GM12878 (cell line): ENCODE data around the gene MAGIX. TPM values are rescaled to one million over a fixed set of nuclear protein-coding genes. Genes with fewer than 3 reads are reported as not detected.

Experiments used
- ETV6 ChIP-seq, 2 experiments: fragments of 450-650 bp in 1 of 2; IDR thresholded peaks in 1 of 2; conservative IDR thresholded peaks in 1 of 2; 2 replicates each; pipeline ENCODE4 v1.6.1; 2014; ENCODE audit warnings: antibody characterized with exemption in 1 of 2, borderline replicate concordance in 1 of 2, low read depth in 1 of 2, mild to moderate bottlenecking in 1 of 2, moderate library complexity in 1 of 2
- IKZF1 ChIP-seq: fragments of 450-650 bp; conservative IDR thresholded peaks from 2 replicates; pipeline ENCODE4 v1.6.1; 2017; ENCODE audit warnings: antibody characterized with exemption, mild to moderate bottlenecking
- MEF2A ChIP-seq: IDR thresholded peaks from 2 replicates; pipeline ENCODE4 v1.6.1; 2011; ENCODE audit warnings: low read depth, mild to moderate bottlenecking, low read length, moderate library complexity; ENCODE audit not compliant: insufficient read depth
- RAD21 ChIP-seq: IDR thresholded peaks from 2 replicates; pipeline ENCODE4 v1.6.1; 2011; ENCODE audit warnings: mild to moderate bottlenecking, low read depth, low read length, moderate library complexity; ENCODE audit not compliant: insufficient read depth
- RFX5 ChIP-seq: IDR thresholded peaks from 2 replicates; pipeline ENCODE4 v1.6.1; 2011; ENCODE audit warnings: low read depth, low read length, improper control_type of control experiment
- ZNF207 ChIP-seq: fragments of 450-650 bp; IDR thresholded peaks from 2 replicates; pipeline ENCODE4 v1.6.1; 2014; ENCODE audit warnings: antibody characterized with exemption, mild to moderate bottlenecking, borderline replicate concordance
- ZNF622 ChIP-seq: fragments of 450-650 bp; IDR thresholded peaks from 2 replicates; pipeline ENCODE4 v1.6.1; 2017; ENCODE audit warnings: mild to moderate bottlenecking, inconsistent platforms
- polyA plus RNA-seq, 11 experiments: library from polyadenylated mRNA; depleted of rRNA in 4 of 11; unstranded in 6 of 11; stranded (reverse) in 5 of 11; fragments of >200 nt; fragmentation: Nextera tagmentation in 4 of 11; fragmentation: Illumina TruSeq in 1 of 11; extraction: Ambion mirVana in 4 of 11; extraction: Trizol in 1 of 11; gene quantifications; 1 replicate in 1 of 11; 2 replicates in 10 of 11; pipeline versions ENCODE4 v1.2.1 to v1.2.3, GENCODE V29; 2011 to 2016; ENCODE audit warnings: inconsistent platforms in 2 of 11, missing spikeins in 2 of 11, low read depth in 1 of 11
- total RNA-seq, 4 experiments: library from RNA; depleted of rRNA in 3 of 4; stranded (reverse); fragments of >200 nt in 3 of 4; fragmentation: Illumina TruSeq in 1 of 4; extraction: Trizol in 1 of 4; gene quantifications; 2 replicates each; pipeline versions ENCODE4 v1.2.1 to v1.2.3, GENCODE V29; 2013 to 2021
- TF ChIP-seq, protein P1 (sequence below): fragments of 450-650 bp; IDR thresholded peaks from 2 replicates; pipeline ENCODE4 v1.6.1; 2018; ENCODE audit warnings: borderline replicate concordance, mild to moderate bottlenecking; ENCODE audit not compliant: partially characterized antibody
- TF ChIP-seq, protein P2 (sequence below): fragments of 450-650 bp; IDR thresholded peaks from 2 replicates; pipeline ENCODE4 v1.6.1; 2016; ENCODE audit warnings: mild to moderate bottlenecking
- TF ChIP-seq, protein P3 (sequence below): fragments of 450-650 bp; IDR thresholded peaks from 2 replicates; pipeline ENCODE4 v1.6.1; 2017; ENCODE audit warnings: antibody characterized with exemption, mild to moderate bottlenecking, moderate library complexity

MAGIX gene
- total and polyA plus RNA-seq, 10 of the 15 experiments (the other 5 are each of a cell fraction or from before 2014, with no cell fraction given), result 0.03 to 2.5 (median 0.82) TPM

DNA sequence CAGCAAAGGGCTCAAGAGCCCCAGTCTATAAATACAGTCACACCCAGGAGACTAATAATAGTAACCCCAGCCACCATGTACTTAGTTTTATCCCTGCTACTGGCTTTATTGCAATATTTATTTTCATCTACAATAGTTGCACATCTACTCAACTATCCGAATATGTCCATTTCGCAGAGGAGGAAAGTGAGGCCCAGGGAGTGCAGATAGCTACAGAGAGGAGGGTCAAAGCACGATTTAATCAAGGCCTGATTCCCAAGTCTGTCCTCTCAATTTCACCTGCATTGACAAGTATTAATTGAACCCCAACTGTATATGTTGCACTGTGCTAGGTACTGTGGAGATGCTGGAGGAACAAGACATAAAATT lies 5.2 kb downstream of the MAGIX start (continued):
- TF ChIP-seq, protein P1, sequence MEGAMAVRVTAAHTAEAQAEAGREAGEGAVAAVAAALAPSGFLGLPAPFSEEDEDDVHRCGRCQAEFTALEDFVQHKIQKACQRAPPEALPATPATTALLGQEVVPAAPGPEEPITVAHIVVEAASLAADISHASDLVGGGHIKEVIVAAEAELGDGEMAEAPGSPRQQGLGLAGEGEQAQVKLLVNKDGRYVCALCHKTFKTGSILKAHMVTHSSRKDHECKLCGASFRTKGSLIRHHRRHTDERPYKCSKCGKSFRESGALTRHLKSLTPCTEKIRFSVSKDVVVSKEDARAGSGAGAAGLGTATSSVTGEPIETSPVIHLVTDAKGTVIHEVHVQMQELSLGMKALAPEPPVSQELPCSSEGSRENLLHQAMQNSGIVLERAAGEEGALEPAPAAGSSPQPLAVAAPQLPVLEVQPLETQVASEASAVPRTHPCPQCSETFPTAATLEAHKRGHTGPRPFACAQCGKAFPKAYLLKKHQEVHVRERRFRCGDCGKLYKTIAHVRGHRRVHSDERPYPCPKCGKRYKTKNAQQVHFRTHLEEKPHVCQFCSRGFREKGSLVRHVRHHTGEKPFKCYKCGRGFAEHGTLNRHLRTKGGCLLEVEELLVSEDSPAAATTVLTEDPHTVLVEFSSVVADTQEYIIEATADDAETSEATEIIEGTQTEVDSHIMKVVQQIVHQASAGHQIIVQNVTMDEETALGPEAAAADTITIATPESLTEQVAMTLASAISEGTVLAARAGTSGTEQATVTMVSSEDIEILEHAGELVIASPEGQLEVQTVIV, result no peak
- TF ChIP-seq ZNF622 (no peak), RFX5 (no peak), IKZF1 (no peak), ETV6 (conservative IDR thresholded peaks at IDR 0.05 in 1 of 2, IDR thresholded peaks at IDR 0.05 in 1 of 2; ENCODE audit: borderline replicate concordance in 1 of 2, low read depth in 1 of 2) (no peak), RAD21 (no peak), MEF2A (no peak), ZNF207 (no peak)
- TF ChIP-seq, protein P2, sequence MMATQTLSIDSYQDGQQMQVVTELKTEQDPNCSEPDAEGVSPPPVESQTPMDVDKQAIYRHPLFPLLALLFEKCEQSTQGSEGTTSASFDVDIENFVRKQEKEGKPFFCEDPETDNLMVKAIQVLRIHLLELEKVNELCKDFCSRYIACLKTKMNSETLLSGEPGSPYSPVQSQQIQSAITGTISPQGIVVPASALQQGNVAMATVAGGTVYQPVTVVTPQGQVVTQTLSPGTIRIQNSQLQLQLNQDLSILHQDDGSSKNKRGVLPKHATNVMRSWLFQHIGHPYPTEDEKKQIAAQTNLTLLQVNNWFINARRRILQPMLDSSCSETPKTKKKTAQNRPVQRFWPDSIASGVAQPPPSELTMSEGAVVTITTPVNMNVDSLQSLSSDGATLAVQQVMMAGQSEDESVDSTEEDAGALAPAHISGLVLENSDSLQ, result no peak
- TF ChIP-seq, protein P3, sequence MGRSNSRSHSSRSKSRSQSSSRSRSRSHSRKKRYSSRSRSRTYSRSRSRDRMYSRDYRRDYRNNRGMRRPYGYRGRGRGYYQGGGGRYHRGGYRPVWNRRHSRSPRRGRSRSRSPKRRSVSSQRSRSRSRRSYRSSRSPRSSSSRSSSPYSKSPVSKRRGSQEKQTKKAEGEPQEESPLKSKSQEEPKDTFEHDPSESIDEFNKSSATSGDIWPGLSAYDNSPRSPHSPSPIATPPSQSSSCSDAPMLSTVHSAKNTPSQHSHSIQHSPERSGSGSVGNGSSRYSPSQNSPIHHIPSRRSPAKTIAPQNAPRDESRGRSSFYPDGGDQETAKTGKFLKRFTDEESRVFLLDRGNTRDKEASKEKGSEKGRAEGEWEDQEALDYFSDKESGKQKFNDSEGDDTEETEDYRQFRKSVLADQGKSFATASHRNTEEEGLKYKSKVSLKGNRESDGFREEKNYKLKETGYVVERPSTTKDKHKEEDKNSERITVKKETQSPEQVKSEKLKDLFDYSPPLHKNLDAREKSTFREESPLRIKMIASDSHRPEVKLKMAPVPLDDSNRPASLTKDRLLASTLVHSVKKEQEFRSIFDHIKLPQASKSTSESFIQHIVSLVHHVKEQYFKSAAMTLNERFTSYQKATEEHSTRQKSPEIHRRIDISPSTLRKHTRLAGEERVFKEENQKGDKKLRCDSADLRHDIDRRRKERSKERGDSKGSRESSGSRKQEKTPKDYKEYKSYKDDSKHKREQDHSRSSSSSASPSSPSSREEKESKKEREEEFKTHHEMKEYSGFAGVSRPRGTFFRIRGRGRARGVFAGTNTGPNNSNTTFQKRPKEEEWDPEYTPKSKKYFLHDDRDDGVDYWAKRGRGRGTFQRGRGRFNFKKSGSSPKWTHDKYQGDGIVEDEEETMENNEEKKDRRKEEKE, result no peak
